ENCODE results near the gene SLC5A10. TPM values are rescaled to one million over a fixed set of nuclear protein-coding genes. Genes with fewer than 3 reads are reported as not detected.

The SLC5A10 gene
- total RNA-seq, 1 experiment from 2014 or later = not detected

- Histone ChIP-seq H3K9me3 (replicated peaks) (no peaks in the 10 kb centered on the region), H3K27me3 (peaks cover 4% of the 10 kb centered on the region; the same call in 1 of the 2 replicates), H3K4me3 (no peak overlapping the region), H3K27ac (no peak overlapping the region), H3K4me1 (peaks cover 8% of the 10 kb centered on the region), H3K36me3 (no peaks in the 10 kb centered on the region)
- DNase-seq = peak in 1 of 2 experiments; percentile 49
These were observed 13.7 kb downstream of the SLC5A10 start for GRCh38 chr17:18965530-18966236.

DNA sequence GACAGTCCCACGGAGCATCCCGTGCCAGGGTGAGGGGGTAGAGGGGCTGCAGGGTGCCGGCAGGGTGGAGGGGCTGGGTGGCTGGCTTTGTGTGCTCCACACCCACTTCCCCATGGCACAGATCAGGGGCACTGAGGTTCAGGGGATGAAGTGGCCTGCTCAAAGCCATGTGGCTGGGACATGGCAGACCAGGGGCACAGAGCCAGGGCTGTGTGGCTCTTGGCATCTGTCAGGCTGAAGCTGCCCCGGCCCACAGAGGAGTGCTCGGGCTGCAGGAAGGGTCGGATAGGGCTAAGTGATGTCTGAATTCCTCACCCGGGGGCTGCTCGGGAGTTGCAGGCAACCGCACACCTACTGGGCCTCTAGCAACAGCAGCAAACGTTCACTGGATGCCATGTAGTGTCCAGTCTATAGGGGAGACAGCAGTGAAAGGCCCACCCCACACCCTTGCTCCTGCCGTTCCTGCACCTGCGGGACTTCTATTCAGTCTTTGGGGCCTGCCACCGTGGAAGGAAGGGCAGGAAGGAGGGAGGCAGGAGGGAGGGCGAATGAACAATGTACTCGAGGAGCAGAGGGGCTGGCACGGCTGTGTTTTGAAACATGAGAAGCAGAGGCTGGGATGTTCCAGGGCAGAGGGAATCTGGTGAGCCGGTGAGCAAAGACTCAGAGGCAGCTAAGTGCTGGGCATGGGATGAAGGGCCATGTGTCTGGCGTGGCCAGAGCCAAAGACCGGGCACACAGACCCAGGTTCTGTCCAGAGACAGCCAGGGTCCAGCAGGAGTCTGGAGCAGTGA is 15.1 kb downstream of the SLC5A10 start:
- Histone ChIP-seq H3K4me1 (peaks cover 8% of the 10 kb centered on the region), H3K27me3 (peaks cover 4% of the 10 kb centered on the region; the same call in 1 of the 2 replicates), H3K9me3 (replicated peaks) (no peaks in the 10 kb centered on the region), H3K27ac (no peak overlapping the region), H3K4me3 (no peak overlapping the region), H3K36me3 (no peaks in the 10 kb centered on the region)
- DNase-seq = peak; percentile 67 to 82

- Histone ChIP-seq H3K4me3 (no peak overlapping the region), H3K36me3 (no peaks in the 10 kb centered on the region), H3K4me1 (peaks cover 8% of the 10 kb centered on the region), H3K27me3 (peaks cover 4% of the 10 kb centered on the region; the same call in 1 of the 2 replicates), H3K9me3 (replicated peaks) (no peaks in the 10 kb centered on the region), H3K27ac (no peak overlapping the region)
- DNase-seq = no peak
These were observed 16.0 kb downstream of the SLC5A10 start for GRCh38 chr17:18967916-18968315.

DNA sequence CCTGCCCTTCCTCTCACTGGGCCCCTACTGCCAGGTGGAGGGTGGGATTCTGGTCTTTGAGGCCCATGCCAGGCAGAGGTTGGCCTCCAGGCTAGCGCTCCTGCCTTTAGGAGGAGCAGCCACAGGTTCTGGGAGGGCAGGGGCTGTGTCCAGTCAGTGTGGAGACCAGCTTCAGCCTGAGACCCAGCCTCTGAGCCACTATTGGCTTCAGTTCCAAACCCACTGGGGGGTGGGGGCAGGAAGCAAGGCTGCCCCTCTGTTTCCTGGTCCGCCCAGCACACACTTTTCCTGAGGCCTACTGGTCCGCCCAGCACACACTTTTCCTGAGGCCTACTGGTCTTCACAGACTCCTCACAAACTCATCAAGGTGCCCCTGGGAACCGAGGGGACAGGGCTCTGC is 16.4 kb downstream of the SLC5A10 start:
- no peak overlapping the region for H3K4me3 ChIP-seq
- peaks cover 4% of the 10 kb centered on the region; the same call in 1 of the 2 replicates for H3K27me3 ChIP-seq
- DNase-seq = no peak
- H3K9me3 ChIP-seq (replicated peaks) = no peaks in the 10 kb centered on the region
- H3K36me3 ChIP-seq = no peaks in the 10 kb centered on the region
- no peak overlapping the region for H3K27ac ChIP-seq
- peaks cover 8% of the 10 kb centered on the region for H3K4me1 ChIP-seq

GRCh38 chr17:18968945-18969887 is 17.3 kb downstream of the SLC5A10 start:
- no peak overlapping the region for H3K4me3 ChIP-seq
- no peaks in the 10 kb centered on the region for H3K36me3 ChIP-seq
- peaks cover 4% of the 10 kb centered on the region; the same call in 1 of the 2 replicates for H3K27me3 ChIP-seq
- H3K4me1 ChIP-seq = peaks cover 8% of the 10 kb centered on the region
- H3K9me3 ChIP-seq (replicated peaks) = no peaks in the 10 kb centered on the region
- no peak for DNase-seq
- H3K27ac ChIP-seq = no peak overlapping the region

DNA sequence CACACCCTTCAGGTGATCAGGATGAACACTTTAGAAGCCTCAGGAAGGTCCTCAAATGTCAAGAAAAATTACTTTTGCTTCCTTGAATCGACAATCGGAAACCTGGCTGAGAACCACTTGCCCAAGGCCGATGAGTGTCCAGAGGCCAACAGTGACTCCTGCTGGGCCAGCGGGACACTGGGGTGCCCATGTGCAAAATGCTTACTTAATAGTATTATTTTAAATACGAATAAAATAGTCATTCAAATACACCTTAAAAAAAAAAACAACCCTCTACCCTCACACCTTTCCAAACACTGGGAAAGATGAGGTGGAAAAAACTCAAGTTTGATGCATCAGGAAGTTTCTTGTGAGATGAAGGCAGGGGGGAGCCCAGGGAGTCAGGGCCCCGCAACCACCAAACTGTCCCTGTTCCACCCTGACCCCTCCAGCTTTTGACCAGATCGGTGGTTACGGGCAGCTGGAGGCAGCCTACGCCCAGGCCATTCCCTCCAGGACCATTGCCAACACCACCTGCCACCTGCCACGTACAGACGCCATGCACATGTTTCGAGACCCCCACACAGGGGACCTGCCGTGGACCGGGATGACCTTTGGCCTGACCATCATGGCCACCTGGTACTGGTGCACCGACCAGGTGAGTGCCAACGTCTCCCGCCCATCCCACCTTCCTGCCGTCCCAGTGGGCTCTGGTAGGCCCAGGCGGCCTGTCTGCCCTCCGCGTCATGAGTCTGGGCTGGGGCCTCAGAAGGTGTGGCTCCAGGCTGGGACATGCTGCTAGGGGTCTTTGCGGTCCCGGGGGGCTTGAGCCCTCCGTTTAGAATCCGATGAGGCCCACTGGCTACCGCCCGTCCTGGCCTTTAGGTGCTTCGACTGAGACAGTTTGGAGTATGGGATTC is 18.9 kb downstream of the SLC5A10 start:
- no peaks in the 10 kb centered on the region for H3K9me3 ChIP-seq (replicated peaks)
- peaks cover 8% of the 10 kb centered on the region for H3K4me1 ChIP-seq
- H3K27me3 ChIP-seq = peaks cover under 1% of the 10 kb centered on the region; the same call in 1 of the 2 replicates
- H3K27ac ChIP-seq = no peak overlapping the region
- H3K36me3 ChIP-seq = no peaks in the 10 kb centered on the region
- no peak for DNase-seq
- no peak overlapping the region for H3K4me3 ChIP-seq

- Histone ChIP-seq H3K9me3 (replicated peaks) (no peaks in the 10 kb centered on the region), H3K27ac (no peak overlapping the region), H3K36me3 (no peaks in the 10 kb centered on the region), H3K4me3 (no peak overlapping the region), H3K27me3 (no peaks in the 10 kb centered on the region), H3K4me1 (peaks cover 8% of the 10 kb centered on the region)
- no peak for DNase-seq
These were observed 19.8 kb downstream of the SLC5A10 start for GRCh38 chr17:18971801-18972200.

GRCh38 chr17:18974407-18975149 is 22.6 kb downstream of the SLC5A10 start:
- H3K27me3 ChIP-seq = no peaks in the 10 kb centered on the region
- DNase-seq = no peak
- H3K27ac ChIP-seq = no peak overlapping the region
- no peaks in the 10 kb centered on the region for H3K36me3 ChIP-seq
- H3K4me1 ChIP-seq = no peaks in the 10 kb centered on the region
- no peaks in the 10 kb centered on the region for H3K9me3 ChIP-seq (replicated peaks)
- no peak overlapping the region for H3K4me3 ChIP-seq

GRCh38 chr17:18975597-18975996 is 23.6 kb downstream of the SLC5A10 start:
- no peaks in the 10 kb centered on the region for H3K4me1 ChIP-seq
- H3K27ac ChIP-seq = no peak overlapping the region
- no peaks in the 10 kb centered on the region for H3K36me3 ChIP-seq
- no peak for DNase-seq
- H3K27me3 ChIP-seq = no peaks in the 10 kb centered on the region
- no peak overlapping the region for H3K4me3 ChIP-seq
- no peaks in the 10 kb centered on the region for H3K9me3 ChIP-seq (replicated peaks)

GRCh38 chr17:18976201-18976600 is 24.2 kb downstream of the SLC5A10 start:
- Histone ChIP-seq H3K27me3 (no peaks in the 10 kb centered on the region), H3K36me3 (no peaks in the 10 kb centered on the region)

DNA sequence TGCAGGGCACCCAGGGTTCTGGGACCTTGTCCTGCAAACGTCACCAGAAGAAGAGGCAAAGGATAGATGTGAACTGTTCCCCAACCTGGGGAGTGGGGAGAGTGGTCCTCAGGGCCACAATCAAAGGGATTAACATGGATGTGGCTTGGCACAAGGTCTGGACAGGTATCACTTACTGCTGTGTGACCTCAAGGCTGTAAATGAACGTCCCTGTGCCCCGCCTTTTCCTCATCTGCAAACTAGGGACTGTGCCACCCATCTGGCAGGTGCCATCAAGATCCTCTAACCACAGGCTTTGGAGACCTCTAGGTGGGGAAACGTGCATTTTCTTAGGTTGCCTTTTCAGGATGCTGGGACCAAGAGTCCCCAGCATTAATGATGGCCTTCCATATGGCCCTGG is 25.1 kb downstream of the SLC5A10 start:
- Histone ChIP-seq H3K9me3 (replicated peaks) (no peaks in the 10 kb centered on the region), H3K36me3 (no peaks in the 10 kb centered on the region), H3K4me3 (no peak overlapping the region), H3K27ac (no peak overlapping the region), H3K27me3 (no peaks in the 10 kb centered on the region), H3K4me1 (peaks cover 8% of the 10 kb centered on the region)
- DNase-seq = no peak

More at GRCh38 chr17:18976201-18976600, 24.2 kb downstream of the SLC5A10 start:
- no peak for DNase-seq
- no peaks in the 10 kb centered on the region; the same call in 1 of the 2 replicates for H3K4me1 ChIP-seq
- no peak overlapping the region for H3K4me3 ChIP-seq
- no peak overlapping the region for H3K27ac ChIP-seq
- no peaks in the 10 kb centered on the region for H3K9me3 ChIP-seq (replicated peaks)

DNA sequence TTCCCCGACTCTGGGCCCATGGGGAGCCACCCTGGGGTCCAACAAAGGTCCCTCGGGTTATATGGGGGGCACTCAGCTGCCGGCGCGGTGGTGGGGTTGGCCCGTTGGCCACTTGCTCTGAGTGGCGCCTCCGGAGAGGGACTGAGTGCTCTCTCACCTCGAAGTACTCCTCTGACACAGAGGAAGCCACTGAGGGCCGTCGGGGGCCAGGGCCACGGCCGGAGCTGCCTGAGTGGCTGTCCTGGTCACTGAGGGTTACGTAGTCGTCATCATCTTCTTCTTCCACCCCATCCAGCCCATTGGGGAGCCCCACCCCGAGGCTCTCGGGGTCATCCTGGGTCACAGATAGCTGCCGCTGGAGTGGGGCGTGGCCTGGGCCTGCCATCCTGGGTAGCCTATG is 25.7 kb downstream of the SLC5A10 start:
- no peak for DNase-seq
- H3K9me3 ChIP-seq (replicated peaks) = no peaks in the 10 kb centered on the region
- H3K36me3 ChIP-seq = no peaks in the 10 kb centered on the region
- H3K27ac ChIP-seq = no peak overlapping the region
- no peak overlapping the region for H3K4me3 ChIP-seq
- peaks cover 14% of the 10 kb centered on the region for H3K4me1 ChIP-seq
- H3K27me3 ChIP-seq = no peaks in the 10 kb centered on the region

- no peaks in the 10 kb centered on the region for H3K27me3 ChIP-seq
- H3K27ac ChIP-seq = no peak overlapping the region
These were observed 26.1 kb downstream of the SLC5A10 start for GRCh38 chr17:18978050-18978449.

More at GRCh38 chr17:18978050-18978449, 26.1 kb downstream of the SLC5A10 start:
- H3K4me1 ChIP-seq = peaks cover 14% of the 10 kb centered on the region
- no peak for DNase-seq
- no peak overlapping the region for H3K4me3 ChIP-seq
- no peaks in the 10 kb centered on the region for H3K9me3 ChIP-seq (replicated peaks)
- no peaks in the 10 kb centered on the region for H3K36me3 ChIP-seq
